H1 (cell line): Measurements from ENCODE around the gene PROZ. TPM values are rescaled to one million over a fixed set of nuclear protein-coding genes. Genes with fewer than 3 reads are reported as not detected.

Experiments
- CTCF ChIA-PET: fragments of 300-600 bp; sonication (Branson Sonifier 250); formaldehyde crosslinking; loops from one replicate; lab custom pipeline; 2021; ENCODE audit not compliant: partially characterized antibody; lab: Charles Lee
- POLR2A ChIA-PET: fragments of 300-600 bp; sonication (Branson Sonifier 250); formaldehyde crosslinking; loops from one replicate; lab custom pipeline; 2021; ENCODE audit warnings: inconsistent platforms; ENCODE audit not compliant: partially characterized antibody; lab: Charles Lee
- DNase-seq, 2 experiments: peaks; one replicate each; pipeline versions ENCODE4 v3.0.0 to v3.0.0-alpha.2; 2010 to 2022; ENCODE audit warnings: low spot score in 2 of 2, low read depth in 1 of 2, mixed read lengths in 1 of 2
- FAIRE-seq: peaks from 2 replicates; lab custom pipeline; 2011; peaks lifted over from hg19 to GRCh38; lab: Jason Lieb, UNC
- H2AFZ ChIP-seq: 2 replicates; pipeline ENCODE4 v1.8.1; 2012; ENCODE audit warnings: low read length, inconsistent platforms
- H2AK5ac ChIP-seq: 2 replicates; pipeline ENCODE4 v1.6.1; 2013; ENCODE audit warnings: low read depth, low read length
- H2BK120ac ChIP-seq: replicated peaks from 2 replicates; pipeline ENCODE3; 2013; ENCODE audit warnings: low read depth, low read length, inconsistent platforms
- H2BK12ac ChIP-seq: 2 replicates; pipeline ENCODE4 v1.6.1; 2013; ENCODE audit warnings: low read depth, low read length
- H2BK15ac ChIP-seq: 2 replicates; pipeline ENCODE4 v1.6.1; 2013; ENCODE audit warnings: low read length
- H2BK20ac ChIP-seq: 2 replicates; pipeline ENCODE4 v1.6.1; 2013; ENCODE audit warnings: low read length
- H2BK5ac ChIP-seq: 2 replicates; pipeline ENCODE4 v1.6.1; 2013; ENCODE audit warnings: low read depth, low read length
- H3K14ac ChIP-seq: 2 replicates; pipeline ENCODE4 v1.6.1; 2013; ENCODE audit warnings: inconsistent platforms; ENCODE audit not compliant: insufficient read length
- H3K18ac ChIP-seq: 2 replicates; pipeline ENCODE4 v1.6.1; 2013; ENCODE audit warnings: low read length; ENCODE audit errors: extremely low read depth
- H3K23ac ChIP-seq: 2 replicates; pipeline ENCODE4 v1.6.1; 2013; ENCODE audit warnings: inconsistent platforms; ENCODE audit not compliant: insufficient read length
- H3K23me2 ChIP-seq: 2 replicates; pipeline ENCODE4 v1.6.1; 2013; ENCODE audit warnings: low read depth, low read length
- H3K27ac ChIP-seq: 2 replicates; pipeline ENCODE4 v1.6.1; 2011; ENCODE audit warnings: low read depth, low read length, inconsistent platforms
- H3K27me3 ChIP-seq, 4 experiments: replicated peaks in 1 of 4; 1 replicate in 1 of 4; 2 replicates in 3 of 4; pipeline versions ENCODE4 v1.6.1 to v1.8.1; 2011 to 2013; ENCODE audit warnings: low read length in 3 of 4, mild to moderate bottlenecking in 3 of 4, inconsistent platforms in 2 of 4, mixed read lengths in 2 of 4, moderate library complexity in 1 of 4; ENCODE audit not compliant: control insufficient read depth in 3 of 4, insufficient read depth in 3 of 4; ENCODE audit errors: extremely low read depth in 1 of 4
- H3K36me3 ChIP-seq, 4 experiments: 2 replicates each; pipeline versions ENCODE4 v1.6.1 to v1.8.1; 2011 to 2013; ENCODE audit warnings: mild to moderate bottlenecking in 4 of 4, low read length in 3 of 4, moderate library complexity in 2 of 4, control low read depth in 1 of 4, inconsistent platforms in 1 of 4; ENCODE audit not compliant: insufficient read depth in 4 of 4, control insufficient read depth in 2 of 4
- H3K4ac ChIP-seq: replicated peaks from 2 replicates; pipeline ENCODE3; 2013; ENCODE audit warnings: low read length, low read depth, mixed read lengths, inconsistent platforms; ENCODE audit not compliant: insufficient read length
- H3K4me1 ChIP-seq, 4 experiments: replicated peaks in 1 of 4; 1 replicate in 1 of 4; 2 replicates in 3 of 4; pipeline versions ENCODE4 v1.6.1 to v1.8.1; 2011 to 2013; ENCODE audit warnings: low read length in 3 of 4, inconsistent platforms in 2 of 4, mixed read lengths in 1 of 4; ENCODE audit not compliant: insufficient read depth in 4 of 4, control insufficient read depth in 3 of 4
- H3K4me2 ChIP-seq, 2 experiments: 2 replicates each; pipeline versions ENCODE4 v1.6.1 to v1.8.1; 2011 to 2013; ENCODE audit warnings: low read depth in 2 of 2, low read length in 2 of 2, control low read depth in 1 of 2, inconsistent platforms in 1 of 2, mild to moderate bottlenecking in 1 of 2; ENCODE audit not compliant: insufficient read depth in 1 of 2
- H3K4me3 ChIP-seq, 4 experiments: fragments of 200-600, 300-600 bp in 1 of 4; sonication (generic), shearing (Covaris generic), sonication (Bioruptor Twin) in 1 of 4; 2 replicates each; pipeline versions ENCODE4 v1.5.1 to v1.8.1; 2011 to 2016; ENCODE audit warnings: low read length in 4 of 4, low read depth in 3 of 4, control low read depth in 2 of 4, inconsistent platforms in 2 of 4, mild to moderate bottlenecking in 2 of 4, mixed read lengths in 1 of 4, moderate library complexity in 1 of 4; ENCODE audit not compliant: insufficient read depth in 2 of 4; ENCODE audit errors: extremely low read depth in 1 of 4
- H3K56ac ChIP-seq: replicated peaks from 2 replicates; pipeline ENCODE3; 2013; ENCODE audit warnings: low read depth, mild to moderate bottlenecking, mixed read lengths, low read length, inconsistent platforms; ENCODE audit not compliant: insufficient read length
- H3K79me1 ChIP-seq: 2 replicates; pipeline ENCODE4 v1.6.1; 2013; ENCODE audit warnings: low read depth, low read length, control low read depth
- H3K79me2 ChIP-seq, 2 experiments: 2 replicates each; pipeline versions ENCODE4 v1.6.1 to v1.8.1; 2012 to 2013; ENCODE audit warnings: low read length in 2 of 2, mild to moderate bottlenecking in 2 of 2, inconsistent platforms in 1 of 2; ENCODE audit not compliant: insufficient read depth in 2 of 2, control insufficient read depth in 1 of 2
- H3K9ac ChIP-seq, 4 experiments: replicated peaks in 1 of 4; 1 replicate in 1 of 4; 2 replicates in 3 of 4; pipeline versions ENCODE4 v1.6.1 to v1.8.1; 2011 to 2013; ENCODE audit warnings: low read depth in 3 of 4, low read length in 3 of 4, control low read depth in 2 of 4, mild to moderate bottlenecking in 2 of 4, moderate library complexity in 2 of 4, inconsistent platforms in 1 of 4; ENCODE audit errors: extremely low read depth in 1 of 4
- H3K9me3 ChIP-seq, 2 experiments: 2 replicates each; pipeline versions ENCODE4 v1.6.1 to v1.8.1; 2012 to 2013; ENCODE audit warnings: mild to moderate bottlenecking in 2 of 2, moderate library complexity in 2 of 2, control low read depth in 1 of 2, inconsistent platforms in 1 of 2, low read depth in 1 of 2, low read length in 1 of 2, mixed read lengths in 1 of 2; ENCODE audit not compliant: insufficient read depth in 2 of 2
- H4K20me1 ChIP-seq, 2 experiments: replicated peaks in 1 of 2; 2 replicates each; pipeline versions ENCODE3 to v1.8.1; 2011 to 2013; ENCODE audit warnings: inconsistent platforms in 2 of 2, low read length in 2 of 2, mild to moderate bottlenecking in 1 of 2; ENCODE audit not compliant: insufficient read depth in 2 of 2, control insufficient read depth in 1 of 2
- H4K5ac ChIP-seq: 2 replicates; pipeline ENCODE4 v1.6.1; 2013; ENCODE audit warnings: low read length, low read depth, mixed read lengths, inconsistent platforms; ENCODE audit not compliant: insufficient read length
- H4K8ac ChIP-seq: 2 replicates; pipeline ENCODE4 v1.8.0; 2013; ENCODE audit warnings: mild to moderate bottlenecking, moderate library complexity, low read length, inconsistent platforms; ENCODE audit not compliant: insufficient read depth; ENCODE audit errors: extremely low read depth
- H4K91ac ChIP-seq: replicated peaks from 2 replicates; pipeline ENCODE3; 2013; ENCODE audit warnings: low read length, mixed read lengths, inconsistent platforms; ENCODE audit not compliant: insufficient read length
- CEBPB ChIP-seq: IDR thresholded peaks from 2 replicates; pipeline ENCODE4 v1.6.1; 2012; ENCODE audit warnings: low read depth, low read length
- CREB1 ChIP-seq: IDR thresholded peaks from 2 replicates; pipeline ENCODE4 v1.6.1; 2012; ENCODE audit warnings: inconsistent platforms
- HDAC2 ChIP-seq, 2 experiments: fragments of 300-600 bp in 1 of 2; sonication (generic) in 1 of 2; IDR thresholded peaks; 2 replicates each; pipeline ENCODE4 v1.6.1; 2011 to 2012; ENCODE audit warnings: low read depth in 2 of 2, low read length in 2 of 2, mild to moderate bottlenecking in 2 of 2, moderate library complexity in 2 of 2, borderline replicate concordance in 1 of 2, inconsistent platforms in 1 of 2
- NRF1 ChIP-seq: IDR thresholded peaks from 2 replicates; pipeline ENCODE4 v1.6.1; 2011; ENCODE audit warnings: mild to moderate bottlenecking, low read depth, low read length, improper control_type of control experiment
- SIX5 ChIP-seq: IDR thresholded peaks from 2 replicates; pipeline ENCODE4 v1.6.1; 2011; ENCODE audit warnings: mild to moderate bottlenecking, low read depth, low read length
- TBP ChIP-seq: IDR thresholded peaks from 2 replicates; pipeline ENCODE4 v1.6.1; 2011; ENCODE audit warnings: low read depth, low read length, improper control_type of control experiment
- TEAD4 ChIP-seq: IDR thresholded peaks from 2 replicates; pipeline ENCODE4 v1.6.1; 2012; ENCODE audit warnings: low read depth, low read length, inconsistent platforms, mixed read lengths
- WGBS, 2 experiments: shearing (Covaris generic) in 1 of 2; methylation state at CpG; one replicate each; pipeline versions ENCODE4 v1.1.6 to v1.1.7; 2013 to 2015; ENCODE audit warnings: low lambda C conversion rate in 2 of 2, mixed read lengths in 2 of 2, inconsistent platforms in 1 of 2, low coverage in 1 of 2, missing lambda C conversion rate in 1 of 2; ENCODE audit not compliant: insufficient replicate concordance in 2 of 2, insufficient coverage in 1 of 2, insufficient read length in 1 of 2; ENCODE audit errors: extremely low coverage in 1 of 2, missing lambda C conversion rate in 1 of 2; 5-methylcytosine and 5-hydroxymethylcytosine counted together
- polyA plus RNA-seq, 7 experiments: library from polyadenylated mRNA; depleted of rRNA in 3 of 7; stranded (reverse) in 5 of 7; unstranded in 2 of 7; fragments of >200 nt in 5 of 7; fragments of 200-250 nt in 2 of 7; gene quantifications; 1 replicate in 5 of 7; 2 replicates in 1 of 7; 4 replicates in 1 of 7; pipeline versions ENCODE4 v1.2.1 to v1.2.3, GENCODE V29; 2011 to 2013; ENCODE audit warnings: missing spikeins in 2 of 7, mixed read lengths in 2 of 7
- total RNA-seq: library from RNA; stranded (reverse); fragmentation: NEBNext Ultra II Directional; extraction: Animal tissue kit (Norgen Biotek cat#: 25700); gene quantifications from 2 replicates; pipeline ENCODE4 v1.2.1, GENCODE V29; 2021

PROZ gene
- total and polyA plus RNA-seq, 2 of the 8 experiments (the other 6 are each of a cell fraction or from before 2014, with no cell fraction given): not detected

DNA sequence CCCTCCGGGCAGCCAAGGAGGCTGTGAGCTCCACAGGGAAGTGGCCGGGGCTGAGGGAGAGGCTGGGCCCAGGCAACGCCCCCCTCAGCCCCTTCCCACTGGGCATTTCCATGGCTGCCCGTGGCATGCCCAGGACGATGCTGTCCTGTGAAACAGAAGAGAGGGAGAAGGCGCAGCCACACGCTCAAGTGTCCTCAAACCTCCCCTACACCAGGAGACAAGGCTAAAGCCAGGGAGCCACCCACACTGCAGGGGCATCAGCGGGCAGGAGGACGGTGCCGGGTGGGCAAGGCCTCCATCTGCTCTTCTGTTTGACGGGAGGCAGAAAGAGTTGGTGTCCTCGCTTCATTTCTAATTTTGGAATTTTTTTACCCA is 14.2 kb upstream of the PROZ start:
- no peak overlapping the region for H3K23ac ChIP-seq
- no peak overlapping the region for H3K27ac ChIP-seq
- H4K8ac ChIP-seq: no peak overlapping the region
- H3K4me3 ChIP-seq: no peak overlapping the region
- no peak overlapping the region for H4K91ac ChIP-seq
- H3K4me2 ChIP-seq: no peak overlapping the region
- no peaks in the 10 kb centered on the region for H3K79me1 ChIP-seq
- H3K14ac ChIP-seq: no peak overlapping the region
- DNase-seq (peak in 1 of 2 experiments; percentile 32), FAIRE-seq (no peak)
- H3K27me3 ChIP-seq: no peaks in the 10 kb centered on the region; a peak in 1 of 7 replicates
- H3K4me1 ChIP-seq: no peaks in the 10 kb centered on the region; a peak in 1 of 7 replicates
- no peak overlapping the region for H2BK5ac ChIP-seq
- ChIA-PET POLR2A (no interaction called here), CTCF (interaction anchor here (0.6 to 1.5 kb wide), 2 partner anchors 14 to 404 kb away, joined by 4 to 6 read pairs; no protein-coding TSS in a partner anchor)
- no peak overlapping the region for H2BK15ac ChIP-seq
- WGBS, 2 experiments: 81% methylated on average over 11 of the region's 12 CpGs; no CpG with 5 or more reads in 1 of the 2 experiments
- no peak overlapping the region for H3K56ac ChIP-seq
- H4K20me1 ChIP-seq: no peaks in the 10 kb centered on the region
- no peak overlapping the region for H2BK20ac ChIP-seq
- H2AFZ ChIP-seq: no peak overlapping the region
- H3K18ac ChIP-seq: no peak overlapping the region
- 0 out of 2 replicates have a peak overlapping the region, but pooled peaks have one; percentile 50 for H2BK12ac ChIP-seq
- H4K5ac ChIP-seq: no peak overlapping the region
- H3K9ac ChIP-seq: no peak overlapping the region
- H2BK120ac ChIP-seq: no peak overlapping the region
- no peak for TF ChIP-seq HDAC2 (IDR thresholded peaks at IDR 0.05; ENCODE audit: borderline replicate concordance in 1 of 2, low read depth in 2 of 2, low read length in 2 of 2)
- TF ChIP-seq SIX5: no peak
- TF ChIP-seq NRF1: no peak
- no peak for TF ChIP-seq TEAD4
- no peak for TF ChIP-seq TBP
- no peak for TF ChIP-seq CEBPB
- TF ChIP-seq CREB1: no peak
- no peak overlapping the region for H2AK5ac ChIP-seq
- no peaks in the 10 kb centered on the region for H3K79me2 ChIP-seq
- H3K9me3 ChIP-seq: no peaks in the 10 kb centered on the region
- H3K23me2 ChIP-seq: no peaks in the 10 kb centered on the region
- H3K4ac ChIP-seq: no peak overlapping the region
- H3K36me3 ChIP-seq: no peaks in the 10 kb centered on the region
